ENCODE data around the gene NELL2.

Gene NELL2

DNA sequence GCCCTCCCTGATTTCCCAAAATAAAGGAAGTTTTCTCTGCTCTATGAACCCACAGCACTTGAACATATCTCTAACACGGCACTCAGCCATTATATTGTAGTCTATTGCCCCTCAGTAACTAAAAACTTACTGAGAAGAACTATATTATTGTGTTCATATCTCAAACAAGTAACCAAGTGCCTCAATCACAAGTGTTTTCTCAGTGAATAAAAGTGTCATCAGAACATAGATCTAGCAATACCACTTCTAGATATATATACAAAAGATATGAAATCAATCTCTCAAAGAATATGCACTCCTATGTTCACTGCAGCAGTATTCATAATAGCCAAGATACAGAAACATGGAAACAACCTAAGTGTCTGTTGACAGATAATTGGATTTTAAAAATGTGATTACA is 138.1 kb downstream of the NELL2 start:
- TF ChIP-seq GABPA (IDR thresholded peaks at IDR 0.05; ENCODE audit: low read depth) (no peak), SPI1 (IDR thresholded peaks at IDR 0.05; ENCODE audit: borderline replicate concordance, low read depth) (no peak), POLR2AphosphoS5 (IDR thresholded peaks at IDR 0.05; ENCODE audit: low read depth) (no peak)
- TF ChIP-seq, protein P1, sequence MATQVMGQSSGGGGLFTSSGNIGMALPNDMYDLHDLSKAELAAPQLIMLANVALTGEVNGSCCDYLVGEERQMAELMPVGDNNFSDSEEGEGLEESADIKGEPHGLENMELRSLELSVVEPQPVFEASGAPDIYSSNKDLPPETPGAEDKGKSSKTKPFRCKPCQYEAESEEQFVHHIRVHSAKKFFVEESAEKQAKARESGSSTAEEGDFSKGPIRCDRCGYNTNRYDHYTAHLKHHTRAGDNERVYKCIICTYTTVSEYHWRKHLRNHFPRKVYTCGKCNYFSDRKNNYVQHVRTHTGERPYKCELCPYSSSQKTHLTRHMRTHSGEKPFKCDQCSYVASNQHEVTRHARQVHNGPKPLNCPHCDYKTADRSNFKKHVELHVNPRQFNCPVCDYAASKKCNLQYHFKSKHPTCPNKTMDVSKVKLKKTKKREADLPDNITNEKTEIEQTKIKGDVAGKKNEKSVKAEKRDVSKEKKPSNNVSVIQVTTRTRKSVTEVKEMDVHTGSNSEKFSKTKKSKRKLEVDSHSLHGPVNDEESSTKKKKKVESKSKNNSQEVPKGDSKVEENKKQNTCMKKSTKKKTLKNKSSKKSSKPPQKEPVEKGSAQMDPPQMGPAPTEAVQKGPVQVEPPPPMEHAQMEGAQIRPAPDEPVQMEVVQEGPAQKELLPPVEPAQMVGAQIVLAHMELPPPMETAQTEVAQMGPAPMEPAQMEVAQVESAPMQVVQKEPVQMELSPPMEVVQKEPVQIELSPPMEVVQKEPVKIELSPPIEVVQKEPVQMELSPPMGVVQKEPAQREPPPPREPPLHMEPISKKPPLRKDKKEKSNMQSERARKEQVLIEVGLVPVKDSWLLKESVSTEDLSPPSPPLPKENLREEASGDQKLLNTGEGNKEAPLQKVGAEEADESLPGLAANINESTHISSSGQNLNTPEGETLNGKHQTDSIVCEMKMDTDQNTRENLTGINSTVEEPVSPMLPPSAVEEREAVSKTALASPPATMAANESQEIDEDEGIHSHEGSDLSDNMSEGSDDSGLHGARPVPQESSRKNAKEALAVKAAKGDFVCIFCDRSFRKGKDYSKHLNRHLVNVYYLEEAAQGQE (IDR thresholded peaks at IDR 0.05; ENCODE audit: insufficient replicate concordance, low read depth), result no peak
- TF ChIP-seq, protein P2, sequence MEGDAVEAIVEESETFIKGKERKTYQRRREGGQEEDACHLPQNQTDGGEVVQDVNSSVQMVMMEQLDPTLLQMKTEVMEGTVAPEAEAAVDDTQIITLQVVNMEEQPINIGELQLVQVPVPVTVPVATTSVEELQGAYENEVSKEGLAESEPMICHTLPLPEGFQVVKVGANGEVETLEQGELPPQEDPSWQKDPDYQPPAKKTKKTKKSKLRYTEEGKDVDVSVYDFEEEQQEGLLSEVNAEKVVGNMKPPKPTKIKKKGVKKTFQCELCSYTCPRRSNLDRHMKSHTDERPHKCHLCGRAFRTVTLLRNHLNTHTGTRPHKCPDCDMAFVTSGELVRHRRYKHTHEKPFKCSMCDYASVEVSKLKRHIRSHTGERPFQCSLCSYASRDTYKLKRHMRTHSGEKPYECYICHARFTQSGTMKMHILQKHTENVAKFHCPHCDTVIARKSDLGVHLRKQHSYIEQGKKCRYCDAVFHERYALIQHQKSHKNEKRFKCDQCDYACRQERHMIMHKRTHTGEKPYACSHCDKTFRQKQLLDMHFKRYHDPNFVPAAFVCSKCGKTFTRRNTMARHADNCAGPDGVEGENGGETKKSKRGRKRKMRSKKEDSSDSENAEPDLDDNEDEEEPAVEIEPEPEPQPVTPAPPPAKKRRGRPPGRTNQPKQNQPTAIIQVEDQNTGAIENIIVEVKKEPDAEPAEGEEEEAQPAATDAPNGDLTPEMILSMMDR (IDR thresholded peaks at IDR 0.05; ENCODE audit: insufficient read depth, low read length), result no peak
- no peaks in the 10 kb centered on the region for H3K27me3 ChIP-seq (ENCODE audit: insufficient read depth, poor library complexity, severe bottlenecking)
- no peak for DNase-seq (ENCODE audit: low read depth in 1 of 2, low spot score in 1 of 2)
- no peak overlapping the region for H3K27ac ChIP-seq (replicated peaks)
- H3K4me3 ChIP-seq (replicated peaks; ENCODE audit: insufficient read depth, low read length), result no peak overlapping the region

DNA sequence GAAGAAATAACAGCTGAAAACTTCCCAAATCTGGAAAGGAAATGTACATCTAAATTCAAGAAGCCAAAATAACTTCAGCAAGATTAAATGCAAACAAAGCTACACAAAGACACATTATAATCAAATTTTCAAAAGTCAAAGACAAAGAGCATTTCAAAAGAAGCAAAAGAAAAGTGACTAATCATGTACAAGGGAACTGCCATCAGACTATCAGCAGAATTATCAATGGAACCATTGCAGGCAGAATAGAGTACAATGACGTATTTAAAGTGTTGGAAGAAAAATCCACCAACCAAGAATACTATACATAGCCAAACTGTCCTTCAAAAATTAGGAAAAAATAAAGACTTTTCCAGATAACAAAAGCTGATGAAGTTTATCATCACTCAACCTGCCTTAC is 147.5 kb downstream of the NELL2 start:
- no peak for TF ChIP-seq POLR2AphosphoS5 (IDR thresholded peaks at IDR 0.05; ENCODE audit: low read depth)
- TF ChIP-seq, protein P1 (IDR thresholded peaks at IDR 0.05; ENCODE audit: insufficient replicate concordance, low read depth), result no peak
- H3K27me3 ChIP-seq (ENCODE audit: insufficient read depth, poor library complexity, severe bottlenecking), result no peaks in the 10 kb centered on the region
- no peak for DNase-seq (ENCODE audit: low read depth in 1 of 2, low spot score in 1 of 2)
- no peak overlapping the region for H3K27ac ChIP-seq (replicated peaks)
- H3K4me3 ChIP-seq (replicated peaks; ENCODE audit: insufficient read depth, low read length), result no peak overlapping the region

DNA sequence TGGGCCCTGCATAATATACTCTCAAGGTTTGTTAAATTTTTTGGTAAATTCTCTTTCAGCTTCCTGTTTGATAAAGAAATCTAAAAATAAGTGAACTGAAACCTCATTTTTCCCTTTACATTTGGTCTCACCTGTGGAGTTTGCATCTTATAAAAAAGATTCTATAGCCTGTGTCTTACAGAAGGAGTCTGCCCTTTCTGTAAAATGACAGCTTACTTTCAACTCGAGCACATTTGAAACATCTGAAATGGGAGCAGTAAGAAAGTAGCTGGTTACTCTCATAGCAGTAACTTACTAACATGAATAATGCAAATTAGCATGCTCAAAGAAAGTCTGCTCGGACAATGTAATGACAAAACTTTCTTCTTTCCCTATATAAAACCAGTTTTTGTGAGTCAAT is 155.8 kb downstream of the NELL2 start:
- DNase-seq (ENCODE audit: low read depth in 1 of 2, low spot score in 1 of 2), result no peak
- Histone ChIP-seq H3K27me3 (ENCODE audit: insufficient read depth, poor library complexity, severe bottlenecking) (no peaks in the 10 kb centered on the region), H3K27ac (replicated peaks) (no peak overlapping the region), H3K4me3 (replicated peaks; ENCODE audit: insufficient read depth, low read length) (no peak overlapping the region)
- TF ChIP-seq POLR2AphosphoS5 (IDR thresholded peaks at IDR 0.05; ENCODE audit: low read depth) (no peak), GABPA (IDR thresholded peaks at IDR 0.05; ENCODE audit: low read depth) (no peak), SPI1 (IDR thresholded peaks at IDR 0.05; ENCODE audit: borderline replicate concordance, low read depth) (no peak)
- TF ChIP-seq, protein P1 (IDR thresholded peaks at IDR 0.05; ENCODE audit: insufficient replicate concordance, low read depth), result no peak
- TF ChIP-seq, protein P2 (IDR thresholded peaks at IDR 0.05; ENCODE audit: insufficient read depth, low read length), result no peak

DNA sequence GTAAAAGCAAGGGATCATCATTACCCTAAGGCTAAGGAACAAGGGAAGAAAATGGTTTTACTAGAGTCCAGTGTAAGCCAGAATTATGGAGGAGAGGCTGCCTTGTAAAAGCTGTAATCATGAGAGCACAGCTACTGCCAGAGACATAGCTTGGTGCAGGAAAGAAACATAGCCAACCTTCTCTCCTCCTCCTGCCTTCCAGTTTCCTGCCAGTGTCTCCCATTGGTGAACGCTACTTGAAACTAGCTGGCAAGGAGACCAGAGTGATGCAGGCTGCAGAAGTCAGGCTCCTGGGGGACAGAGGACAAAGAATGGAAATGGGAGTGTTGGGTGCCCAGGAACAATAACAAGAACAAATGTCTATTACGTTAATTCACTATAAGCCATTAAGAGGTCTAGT is 158.5 kb downstream of the NELL2 start:
- H3K27me3 ChIP-seq (ENCODE audit: insufficient read depth, poor library complexity, severe bottlenecking), result no peaks in the 10 kb centered on the region
- H3K27ac ChIP-seq (replicated peaks), result no peak overlapping the region
- TF ChIP-seq, protein P1 (IDR thresholded peaks at IDR 0.05; ENCODE audit: insufficient replicate concordance, low read depth), result no peak
- TF ChIP-seq POLR2AphosphoS5 (IDR thresholded peaks at IDR 0.05; ENCODE audit: low read depth) (no peak), GABPA (IDR thresholded peaks at IDR 0.05; ENCODE audit: low read depth) (no peak), SPI1 (IDR thresholded peaks at IDR 0.05; ENCODE audit: borderline replicate concordance, low read depth) (no peak)
- TF ChIP-seq, protein P2 (IDR thresholded peaks at IDR 0.05; ENCODE audit: insufficient read depth, low read length), result no peak
- no peak for DNase-seq (ENCODE audit: low read depth in 1 of 2, low spot score in 1 of 2)
- no peak overlapping the region for H3K4me3 ChIP-seq (replicated peaks; ENCODE audit: insufficient read depth, low read length)
